Skin of body (tissue), 2 donors: Measurements from ENCODE around the gene RNF217. TPM values are rescaled to one million over a fixed set of nuclear protein-coding genes. Genes with fewer than 3 reads are reported as not detected.
"Not testable (repeated sequence)": the region's sequence is repeated elsewhere in the genome, so short reads cannot be mapped to it uniquely, and the experiment has no call there.

ENCODE experiments used
- DNase-seq: peaks from one replicate; lab custom pipeline; 2025; lab: John Stamatoyannopoulos, UW
- total RNA-seq: library from RNA; depleted of rRNA; stranded (reverse); fragments of >200 nt; gene quantifications from one replicate; pipeline ENCODE4 v1.2.3, GENCODE V29; 2014

Gene RNF217
- total RNA-seq, 1 donor from 2014 or later = 26.0 TPM

GRCh38 chr6:125013938-125014660 is 51.9 kb downstream of the RNF217 start:
- no peak for DNase-seq

GRCh38 chr6:125014661-125014957 is 52.4 kb downstream of the RNF217 start:
- DNase-seq = no peak

- no peak for DNase-seq
These were observed 52.9 kb downstream of the RNF217 start for GRCh38 chr6:125015152-125015551.

- DNase-seq = no peak
These were observed 55.9 kb downstream of the RNF217 start for GRCh38 chr6:125018136-125018535.

GRCh38 chr6:125019281-125019680 is 57.0 kb downstream of the RNF217 start:
- DNase-seq = no peak

- no peak for DNase-seq
These were observed 57.7 kb downstream of the RNF217 start for GRCh38 chr6:125019918-125020317.

GRCh38 chr6:125020385-125020784 is 58.1 kb downstream of the RNF217 start:
- DNase-seq = no peak

- no peak for DNase-seq
These were observed 60.3 kb downstream of the RNF217 start for GRCh38 chr6:125022391-125022989.

GRCh38 chr6:125025164-125025854 is 63.1 kb downstream of the RNF217 start:
- DNase-seq = no peak

GRCh38 chr6:125027287-125027686 is 65.0 kb downstream of the RNF217 start:
- no peak for DNase-seq

GRCh38 chr6:125030969-125031368 is 68.7 kb downstream of the RNF217 start:
- DNase-seq = no peak

- no peak for DNase-seq
These were observed 69.1 kb downstream of the RNF217 start for GRCh38 chr6:125031385-125031784.

- not testable (repeated sequence) for DNase-seq
These were observed 72.7 kb downstream of the RNF217 start for GRCh38 chr6:125034929-125035328.

- DNase-seq = not testable (repeated sequence)
These were observed 74.2 kb downstream of the RNF217 start for GRCh38 chr6:125036486-125036885.

- DNase-seq = no peak
These were observed 75.6 kb downstream of the RNF217 start for GRCh38 chr6:125037827-125038226.

- no peak for DNase-seq
These were observed 76.7 kb downstream of the RNF217 start for GRCh38 chr6:125038925-125039324.

- DNase-seq = no peak
These were observed 79.7 kb downstream of the RNF217 start for GRCh38 chr6:125041740-125042459.

GRCh38 chr6:125044066-125044465 is 81.8 kb downstream of the RNF217 start:
- DNase-seq = no peak

GRCh38 chr6:125044667-125045066 is 82.4 kb downstream of the RNF217 start:
- no peak for DNase-seq

- peak; percentile 28 for DNase-seq
These were observed 84.1 kb downstream of the RNF217 start for GRCh38 chr6:125046107-125046925.

- no peak for DNase-seq
These were observed 86.0 kb downstream of the RNF217 start for GRCh38 chr6:125048274-125048673.
